Body of pancreas (tissue), 4 donors: ENCODE measurements around the gene DMXL2. TPM values are rescaled to one million over a fixed set of nuclear protein-coding genes. Genes with fewer than 3 reads are reported as not detected.
A peak's percentile ranks its signal among the peaks of the same experiment; 100 is the strongest.

ENCODE experiments used
- ATAC-seq: fragments of 150-250 bp; one replicate; pipeline ENCODE4 v1.9.1; 2016
- DNase-seq, 4 donors: peaks; one replicate each; pipeline ENCODE4 v3.0.0-alpha.2; 2019
- H3K27ac ChIP-seq, 4 donors: fragments of 200-600 bp; sonication (generic); 1 replicate in 3 of 4; 2 replicates in 1 of 4; pipeline versions ENCODE4 v1.5.1 to v1.6.1; 2016 to 2019; ENCODE audit warnings: mild to moderate bottlenecking in 1 of 4, mixed read lengths in 1 of 4, moderate library complexity in 1 of 4
- H3K27me3 ChIP-seq, 2 donors: fragments of 200-600 bp; sonication (generic); one replicate each; pipeline ENCODE4 v1.6.0; 2016; ENCODE audit warnings: mild to moderate bottlenecking in 1 of 2
- H3K36me3 ChIP-seq, 2 donors: fragments of 200-600 bp; sonication (generic); replicated peaks in 1 of 2; 2 replicates each; pipeline ENCODE4 v1.5.1; 2016; ENCODE audit warnings: low read depth in 2 of 2; ENCODE audit not compliant: insufficient read depth in 1 of 2
- H3K4me1 ChIP-seq: fragments of 200-600 bp; sonication (generic); one replicate; pipeline ENCODE4 v1.6.0; 2016
- H3K4me3 ChIP-seq, 2 donors: fragments of 200-600 bp; sonication (generic); 1 replicate in 1 of 2; 2 replicates in 1 of 2; pipeline ENCODE4 v1.5.1; 2016 to 2019
- H3K9me3 ChIP-seq, 3 donors: fragments of 200-600 bp; sonication (generic); 1 replicate in 2 of 3; 2 replicates in 1 of 3; pipeline ENCODE4 v1.5.1; 2016
- POLR2A ChIP-seq, 3 donors: fragments of 450-650 bp; IDR thresholded peaks; one replicate each; pipeline ENCODE4 v1.6.1; 2016; ENCODE audit warnings: antibody characterized with exemption in 3 of 3, mild to moderate bottlenecking in 2 of 3
- WGBS, 2 donors: methylation state at CpG; one replicate each; pipeline ENCODE4 v1.1.5; 2017; 5-methylcytosine and 5-hydroxymethylcytosine counted together
- intact Hi-C: fragments of 100-400 bp; cut with DNase I; formaldehyde crosslinking; loops from one replicate; pipeline ENCODE4 v1.15.1; 2023
- total RNA-seq, 2 donors: library from RNA; depleted of rRNA; stranded (reverse); fragments of >200 nt; gene quantifications; one replicate each; pipeline ENCODE4 v1.1.0, GENCODE V29; 2016
- TF ChIP-seq, protein P1 (sequence below), 7 experiments: fragments of 450-650 bp in 4 of 7; fragments of 200-600 bp in 3 of 7; sonication (generic) in 3 of 7; IDR thresholded peaks; one replicate each; pipeline ENCODE4 v1.5.1; 2016 to 2019; ENCODE audit warnings: antibody characterized with exemption in 7 of 7

DMXL2 gene
- total RNA-seq, 2 donors from 2014 or later = 34.8 to 48.1 TPM

DNA sequence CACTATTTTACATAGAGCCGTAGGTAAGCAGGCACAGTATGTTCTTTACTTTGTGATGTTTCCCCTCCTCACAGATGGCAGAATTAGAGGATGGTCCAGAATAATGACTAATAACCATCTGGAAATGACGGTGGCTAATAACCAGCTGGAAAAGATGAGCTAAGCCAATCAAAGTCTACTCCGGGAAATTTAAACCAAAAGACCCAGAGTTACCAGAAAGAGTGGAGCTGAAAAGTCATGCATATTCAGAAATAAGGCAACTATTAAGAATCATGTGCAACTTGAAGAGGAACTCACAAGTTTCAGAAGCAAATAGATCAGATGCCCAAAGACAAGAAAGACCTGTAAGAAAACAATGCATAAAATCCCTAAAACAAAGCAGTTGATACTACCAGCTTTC lies 33.6 kb downstream of the DMXL2 start:
- H3K4me3 ChIP-seq = no peak overlapping the region
- TF ChIP-seq, protein P1, sequence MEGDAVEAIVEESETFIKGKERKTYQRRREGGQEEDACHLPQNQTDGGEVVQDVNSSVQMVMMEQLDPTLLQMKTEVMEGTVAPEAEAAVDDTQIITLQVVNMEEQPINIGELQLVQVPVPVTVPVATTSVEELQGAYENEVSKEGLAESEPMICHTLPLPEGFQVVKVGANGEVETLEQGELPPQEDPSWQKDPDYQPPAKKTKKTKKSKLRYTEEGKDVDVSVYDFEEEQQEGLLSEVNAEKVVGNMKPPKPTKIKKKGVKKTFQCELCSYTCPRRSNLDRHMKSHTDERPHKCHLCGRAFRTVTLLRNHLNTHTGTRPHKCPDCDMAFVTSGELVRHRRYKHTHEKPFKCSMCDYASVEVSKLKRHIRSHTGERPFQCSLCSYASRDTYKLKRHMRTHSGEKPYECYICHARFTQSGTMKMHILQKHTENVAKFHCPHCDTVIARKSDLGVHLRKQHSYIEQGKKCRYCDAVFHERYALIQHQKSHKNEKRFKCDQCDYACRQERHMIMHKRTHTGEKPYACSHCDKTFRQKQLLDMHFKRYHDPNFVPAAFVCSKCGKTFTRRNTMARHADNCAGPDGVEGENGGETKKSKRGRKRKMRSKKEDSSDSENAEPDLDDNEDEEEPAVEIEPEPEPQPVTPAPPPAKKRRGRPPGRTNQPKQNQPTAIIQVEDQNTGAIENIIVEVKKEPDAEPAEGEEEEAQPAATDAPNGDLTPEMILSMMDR (IDR thresholded peaks at IDR 0.05) = no peak
- no peak for TF ChIP-seq POLR2A (IDR thresholded peaks at IDR 0.05)
- H3K4me1 ChIP-seq = no peaks in the 10 kb centered on the region
- no peaks in the 10 kb centered on the region for H3K36me3 ChIP-seq
- no peaks in the 10 kb centered on the region for H3K9me3 ChIP-seq
- intact Hi-C loops = no loop called here
- no peaks in the 10 kb centered on the region for H3K27me3 ChIP-seq
- 86 to 91% methylated on average over 3 of the region's 3 CpGs for WGBS, 2 donors
- H3K27ac ChIP-seq = peak overlapping the region in 1 of 4 donors; percentile 5
- ATAC-seq (no peak), DNase-seq (no peak)

DNA sequence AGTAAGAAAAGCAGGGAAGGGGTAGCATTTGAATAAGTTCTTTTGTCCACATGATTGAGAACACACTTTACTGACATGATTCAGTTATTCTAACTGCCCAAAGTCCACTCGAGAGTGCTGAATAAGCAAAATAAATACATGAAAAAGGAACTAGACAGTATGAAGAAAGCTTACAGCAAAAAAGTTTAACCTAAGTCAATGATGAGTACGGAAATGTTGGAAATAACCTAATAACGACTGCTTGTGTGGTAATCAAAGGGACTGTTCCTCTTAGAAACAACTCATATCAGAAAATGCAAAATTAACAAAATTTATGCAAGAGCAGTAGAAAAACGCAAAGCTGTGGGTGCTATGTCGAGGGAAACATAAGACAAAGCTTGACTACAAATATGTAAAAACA lies 36.6 kb downstream of the DMXL2 start:
- no peak for ATAC-seq
- TF ChIP-seq, protein P1 (IDR thresholded peaks at IDR 0.05) = no peak
- TF ChIP-seq POLR2A (IDR thresholded peaks at IDR 0.05) = no peak
- H3K9me3 ChIP-seq = no peaks in the 10 kb centered on the region
- no peak for DNase-seq
- no peaks in the 10 kb centered on the region for H3K27me3 ChIP-seq
- no peak overlapping the region for H3K4me3 ChIP-seq
- H3K4me1 ChIP-seq = no peaks in the 10 kb centered on the region
- intact Hi-C loops = no loop called here
- peak overlapping the region in 1 of 4 donors; percentile 35 for H3K27ac ChIP-seq
- no peaks in the 10 kb centered on the region for H3K36me3 ChIP-seq
- 75 to 86% methylated on average over 5 of the region's 5 CpGs for WGBS, 2 donors

- no peaks in the 10 kb centered on the region for H3K27me3 ChIP-seq
- no peaks in the 10 kb centered on the region for H3K4me1 ChIP-seq
- no peaks in the 10 kb centered on the region for H3K9me3 ChIP-seq
- no peak overlapping the region for H3K4me3 ChIP-seq
- DNase-seq (no peak), ATAC-seq (no peak)
- no peak for TF ChIP-seq POLR2A (IDR thresholded peaks at IDR 0.05)
- TF ChIP-seq, protein P1 (IDR thresholded peaks at IDR 0.05) = no peak
- WGBS, 2 donors = 93 to 100% methylated on average over 4 of the region's 4 CpGs
- no peak overlapping the region for H3K27ac ChIP-seq
- intact Hi-C loops = no loop called here
- H3K36me3 ChIP-seq = no peaks in the 10 kb centered on the region
Observed at GRCh38 chr15:51580982-51581381, 41.6 kb downstream of the DMXL2 start.

GRCh38 chr15:51580385-51580784 lies 42.2 kb downstream of the DMXL2 start:
- DNase-seq (no peak), ATAC-seq (no peak)
- no peaks in the 10 kb centered on the region for H3K36me3 ChIP-seq
- no peak overlapping the region for H3K4me3 ChIP-seq
- TF ChIP-seq, protein P1 (IDR thresholded peaks at IDR 0.05) = no peak
- no peak for TF ChIP-seq POLR2A (IDR thresholded peaks at IDR 0.05)
- intact Hi-C loops = no loop called here
- H3K9me3 ChIP-seq = no peaks in the 10 kb centered on the region
- no peaks in the 10 kb centered on the region for H3K27me3 ChIP-seq
- H3K27ac ChIP-seq = no peak overlapping the region
- no peaks in the 10 kb centered on the region for H3K4me1 ChIP-seq
- WGBS, 2 donors = 88 to 91% methylated on average over 2 of the region's 2 CpGs

DNA sequence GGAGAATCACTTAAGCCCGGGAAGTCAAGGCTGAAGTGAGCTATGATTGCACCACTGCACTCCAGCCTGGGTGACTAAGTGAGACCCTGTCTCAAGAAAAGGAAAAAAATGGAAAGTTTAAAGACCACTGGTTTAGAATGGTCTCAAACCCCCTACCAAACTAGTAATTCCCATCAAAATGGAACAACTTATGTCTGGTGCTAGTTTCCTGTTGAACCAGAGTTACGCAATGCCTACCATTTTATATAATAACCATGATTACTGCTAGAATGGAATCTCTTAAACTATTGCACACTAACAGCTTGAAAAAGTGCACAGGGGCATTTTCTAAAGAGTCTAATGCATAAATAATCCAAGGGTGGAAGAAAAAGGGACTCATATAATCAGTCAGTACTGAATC lies 43.6 kb downstream of the DMXL2 start:
- no peak overlapping the region for H3K27ac ChIP-seq
- WGBS, 2 donors = 97 to 100% methylated on average over 2 of the region's 2 CpGs
- H3K4me3 ChIP-seq = no peak overlapping the region
- no peaks in the 10 kb centered on the region for H3K27me3 ChIP-seq
- DNase-seq (no peak), ATAC-seq (no peak)
- H3K36me3 ChIP-seq = no peaks in the 10 kb centered on the region
- H3K9me3 ChIP-seq = no peaks in the 10 kb centered on the region
- no peaks in the 10 kb centered on the region for H3K4me1 ChIP-seq
- TF ChIP-seq, protein P1 (IDR thresholded peaks at IDR 0.05) = no peak
- TF ChIP-seq POLR2A (IDR thresholded peaks at IDR 0.05) = no peak
- intact Hi-C loops = loop anchor here (10.0 kb wide), 1 partner anchor 64 kb away; no protein-coding TSS in a partner anchor
